NCI-H2171 treated with DMSO at 0.1 percent for 48 hours (cell line): ENCODE data around the gene ABCA9.
A peak's percentile ranks its signal among the peaks of the same experiment; 100 is the strongest.
"Not testable (repeated sequence)": the region's sequence is repeated elsewhere in the genome, so short reads cannot be mapped to it uniquely, and the experiment has no call there.

ENCODE experiments used
- DNase-seq: peaks from one replicate; lab custom pipeline; 2025; lab: John Stamatoyannopoulos, UW

The ABCA9 gene

GRCh38 chr17:69030169-69030568 lies 30.6 kb downstream of the ABCA9 start:
- no peak for DNase-seq

- DNase-seq, result no peak
Measured at GRCh38 chr17:69018687-69019086, 42.0 kb downstream of the ABCA9 start.

- DNase-seq, result no peak
Measured at GRCh38 chr17:69018022-69018615, 42.6 kb downstream of the ABCA9 start.

- DNase-seq, result no peak
Measured at GRCh38 chr17:69015631-69016030, 45.1 kb downstream of the ABCA9 start.

- no peak for DNase-seq
Measured at GRCh38 chr17:69012895-69013805, 47.6 kb downstream of the ABCA9 start.

- no peak for DNase-seq
Measured at GRCh38 chr17:69009930-69010329, 50.8 kb downstream of the ABCA9 start.

- not testable (repeated sequence) for DNase-seq
Measured at GRCh38 chr17:69004759-69005158, 56.0 kb downstream of the ABCA9 start.

- not testable (repeated sequence) for DNase-seq
Measured at GRCh38 chr17:68999743-69000142, 61.0 kb downstream of the ABCA9 start.

- no peak for DNase-seq
Measured at GRCh38 chr17:68993112-68993511, 67.6 kb downstream of the ABCA9 start.

- no peak for DNase-seq
Measured at GRCh38 chr17:68987966-68988365, 72.8 kb downstream of the ABCA9 start.

- DNase-seq, result peak; percentile 27
Measured at GRCh38 chr17:68981288-68981687, 79.4 kb downstream of the ABCA9 start.

- DNase-seq, result no peak
Measured at GRCh38 chr17:68973098-68973846, 87.5 kb downstream of the ABCA9 start.

- peak; percentile 40 for DNase-seq
Measured at GRCh38 chr17:68972119-68972704, 88.5 kb downstream of the ABCA9 start.

GRCh38 chr17:68969101-68969500 lies 91.6 kb downstream of the ABCA9 start:
- no peak for DNase-seq

- no peak for DNase-seq
Measured at GRCh38 chr17:68963958-68964357, 96.8 kb downstream of the ABCA9 start.

GRCh38 chr17:68961214-68961882 lies 99.4 kb downstream of the ABCA9 start:
- peak; percentile 98 for DNase-seq

- DNase-seq, result not testable (repeated sequence)
Measured at GRCh38 chr17:68959117-68959516, 101.6 kb downstream of the ABCA9 start.

- no peak for DNase-seq
Measured at GRCh38 chr17:68957944-68958343, 102.8 kb downstream of the ABCA9 start.

- no peak for DNase-seq
Measured at GRCh38 chr17:68955181-68955841, 105.4 kb downstream of the ABCA9 start, which contains the start of gene ABCA8. ABCA8 (minus strand) TSS chr17:68955392; CDS start chr17:68942034, 13,358 bp downstream.

- DNase-seq, result no peak
Measured at GRCh38 chr17:68954146-68954896, 106.4 kb downstream of the ABCA9 start.
